ENCODE results near the gene TMTC2.

TMTC2 gene

DNA sequence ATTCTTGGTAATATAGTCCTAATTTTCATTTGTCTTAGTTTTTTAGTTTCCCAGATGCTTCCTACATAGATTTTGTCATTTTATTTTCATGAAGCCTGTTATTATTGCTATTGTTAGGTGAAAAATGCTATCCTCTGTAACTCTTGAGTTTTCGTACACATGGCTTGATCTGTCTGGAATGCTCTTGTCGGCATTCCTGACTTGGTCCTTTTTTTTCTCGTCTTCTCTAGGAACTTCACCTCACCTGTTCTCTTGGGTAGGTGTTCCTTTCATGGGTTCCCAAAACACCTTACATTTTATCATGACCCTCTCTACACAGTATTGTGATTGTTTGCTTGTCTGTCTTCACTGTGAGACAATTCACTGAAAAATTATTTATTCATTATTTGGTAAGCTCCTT is 267.4 kb downstream of the TMTC2 start:
- Mint-ChIP-seq H3K9me3 (peaks cover 0 to 2% of the 10 kb centered on the region in 2 donors), H3K27ac (no peak overlapping the region), H3K4me3 (no peak overlapping the region), H3K36me3 (no peaks in the 10 kb centered on the region), H3K27me3 (no peaks in the 10 kb centered on the region), H3K4me1 (no peaks in the 10 kb centered on the region)
- DNase-seq (no peak), ATAC-seq (replicated peaks) (no peak)

DNA sequence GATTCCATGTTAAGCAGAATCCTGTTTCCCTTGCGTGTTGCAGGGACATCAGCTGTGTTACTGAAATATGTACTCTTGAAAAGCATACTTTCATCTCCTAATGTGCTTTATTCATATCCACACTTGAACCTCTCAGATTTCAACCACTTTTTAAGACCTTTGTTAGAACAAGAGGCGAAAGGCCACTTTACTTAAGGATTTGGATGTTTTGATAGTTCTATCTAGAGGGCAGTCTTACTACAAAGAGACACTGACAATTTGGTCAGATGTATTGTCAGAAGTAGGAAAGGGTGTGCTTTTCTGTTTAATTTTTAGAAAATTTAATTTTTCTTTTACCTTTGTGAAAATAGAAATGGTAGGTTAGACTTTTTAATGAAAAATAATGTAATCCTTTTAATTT is 267.9 kb downstream of the TMTC2 start:
- H3K27ac Mint-ChIP-seq, result no peak overlapping the region
- no peaks in the 10 kb centered on the region for H3K36me3 Mint-ChIP-seq
- H3K9me3 Mint-ChIP-seq, result peaks cover under 1 to 2% of the 10 kb centered on the region in 2 donors
- no peaks in the 10 kb centered on the region for H3K27me3 Mint-ChIP-seq
- no peaks in the 10 kb centered on the region for H3K4me1 Mint-ChIP-seq
- DNase-seq (no peak), ATAC-seq (replicated peaks) (no peak)
- no peak overlapping the region for H3K4me3 Mint-ChIP-seq

- H3K9me3 Mint-ChIP-seq, result peaks cover 6% of the 10 kb centered on the region in 2 donors
- no peak overlapping the region for H3K27ac Mint-ChIP-seq
- no peak for ATAC-seq (replicated peaks)
- H3K27me3 Mint-ChIP-seq, result no peaks in the 10 kb centered on the region
- no peaks in the 10 kb centered on the region for H3K36me3 Mint-ChIP-seq
- no peak for DNase-seq
- no peaks in the 10 kb centered on the region for H3K4me1 Mint-ChIP-seq
- no peak overlapping the region for H3K4me3 Mint-ChIP-seq
Measured at GRCh38 chr12:82955043-82955442, 268.3 kb downstream of the TMTC2 start.

DNA sequence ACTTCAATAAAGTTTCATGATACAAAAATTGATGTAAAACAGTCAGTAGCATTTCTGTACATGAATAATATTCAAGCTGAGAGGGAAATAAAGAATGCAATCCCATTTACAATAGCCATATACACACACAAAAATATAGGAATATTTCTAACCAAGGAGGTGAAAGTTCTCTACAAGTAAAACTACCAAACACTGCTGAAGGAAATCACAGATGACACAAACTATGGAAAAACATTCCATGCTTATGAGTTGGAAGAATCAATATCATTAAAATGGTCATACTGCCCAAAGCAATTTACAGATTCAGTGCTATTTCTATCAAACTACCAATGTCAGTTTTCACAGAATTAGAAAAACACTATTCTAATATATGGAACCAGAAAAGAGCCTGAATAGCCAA is 272.3 kb downstream of the TMTC2 start:
- Mint-ChIP-seq H3K4me3 (no peak overlapping the region), H3K27me3 (no peaks in the 10 kb centered on the region), H3K27ac (no peak overlapping the region), H3K4me1 (no peaks in the 10 kb centered on the region), H3K36me3 (no peaks in the 10 kb centered on the region), H3K9me3 (peaks cover 6% of the 10 kb centered on the region in 2 donors)
- DNase-seq (no peak), ATAC-seq (replicated peaks) (no peak)

GRCh38 chr12:82959821-82960220 is 273.1 kb downstream of the TMTC2 start:
- Mint-ChIP-seq H3K36me3 (no peaks in the 10 kb centered on the region), H3K4me1 (no peaks in the 10 kb centered on the region), H3K4me3 (no peak overlapping the region), H3K9me3 (peaks cover 6% of the 10 kb centered on the region in 2 donors), H3K27ac (no peak overlapping the region), H3K27me3 (no peaks in the 10 kb centered on the region)
- no peak for ATAC-seq (replicated peaks)
- no peak for DNase-seq

DNA sequence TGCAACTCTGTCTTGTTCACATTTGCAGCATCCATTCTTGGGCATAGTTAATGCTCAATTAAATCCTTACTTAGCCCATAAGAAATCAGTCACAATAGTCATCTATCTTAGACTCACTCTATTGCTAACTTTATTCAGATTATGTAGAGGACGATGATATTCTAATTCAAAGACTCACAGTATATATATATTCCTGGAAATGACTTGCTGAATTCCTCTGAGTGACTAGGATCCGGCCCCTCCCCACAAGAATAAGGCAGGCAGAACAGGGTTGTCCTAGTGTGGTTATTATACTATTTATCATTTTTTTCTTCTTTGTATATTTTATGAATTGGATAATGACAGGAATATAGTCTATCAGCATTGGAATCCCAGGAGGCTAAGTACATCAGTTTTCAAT is 275.1 kb downstream of the TMTC2 start:
- no peaks in the 10 kb centered on the region for H3K36me3 Mint-ChIP-seq
- no peak overlapping the region for H3K4me3 Mint-ChIP-seq
- H3K4me1 Mint-ChIP-seq, result no peaks in the 10 kb centered on the region
- H3K27ac Mint-ChIP-seq, result no peak overlapping the region
- no peaks in the 10 kb centered on the region for H3K27me3 Mint-ChIP-seq
- DNase-seq (no peak), ATAC-seq (replicated peaks) (no peak)
- H3K9me3 Mint-ChIP-seq, result peaks cover 6% of the 10 kb centered on the region in 2 donors

GRCh38 chr12:82963956-82964355 is 277.2 kb downstream of the TMTC2 start:
- Mint-ChIP-seq H3K4me1 (no peaks in the 10 kb centered on the region), H3K27me3 (no peaks in the 10 kb centered on the region), H3K4me3 (no peak overlapping the region), H3K36me3 (no peaks in the 10 kb centered on the region), H3K27ac (no peak overlapping the region), H3K9me3 (peaks cover 4 to 6% of the 10 kb centered on the region in 2 donors)
- DNase-seq (no peak), ATAC-seq (replicated peaks) (no peak)

- no peak overlapping the region for H3K27ac Mint-ChIP-seq
- no peaks in the 10 kb centered on the region for H3K27me3 Mint-ChIP-seq
- H3K4me3 Mint-ChIP-seq, result no peak overlapping the region
- H3K36me3 Mint-ChIP-seq, result no peaks in the 10 kb centered on the region
- no peak for DNase-seq
- ATAC-seq (replicated peaks), result no peak
- H3K4me1 Mint-ChIP-seq, result no peaks in the 10 kb centered on the region
- H3K9me3 Mint-ChIP-seq, result peaks cover 4 to 6% of the 10 kb centered on the region in 2 donors
Measured at GRCh38 chr12:82964446-82964845, 277.7 kb downstream of the TMTC2 start.

GRCh38 chr12:82966001-82966559 is 279.4 kb downstream of the TMTC2 start:
- no peaks in the 10 kb centered on the region for H3K9me3 Mint-ChIP-seq
- no peak overlapping the region for H3K27ac Mint-ChIP-seq
- H3K36me3 Mint-ChIP-seq, result no peaks in the 10 kb centered on the region
- H3K4me3 Mint-ChIP-seq, result no peak overlapping the region
- DNase-seq (no peak), ATAC-seq (replicated peaks) (no peak)
- no peaks in the 10 kb centered on the region for H3K4me1 Mint-ChIP-seq
- no peaks in the 10 kb centered on the region for H3K27me3 Mint-ChIP-seq

DNA sequence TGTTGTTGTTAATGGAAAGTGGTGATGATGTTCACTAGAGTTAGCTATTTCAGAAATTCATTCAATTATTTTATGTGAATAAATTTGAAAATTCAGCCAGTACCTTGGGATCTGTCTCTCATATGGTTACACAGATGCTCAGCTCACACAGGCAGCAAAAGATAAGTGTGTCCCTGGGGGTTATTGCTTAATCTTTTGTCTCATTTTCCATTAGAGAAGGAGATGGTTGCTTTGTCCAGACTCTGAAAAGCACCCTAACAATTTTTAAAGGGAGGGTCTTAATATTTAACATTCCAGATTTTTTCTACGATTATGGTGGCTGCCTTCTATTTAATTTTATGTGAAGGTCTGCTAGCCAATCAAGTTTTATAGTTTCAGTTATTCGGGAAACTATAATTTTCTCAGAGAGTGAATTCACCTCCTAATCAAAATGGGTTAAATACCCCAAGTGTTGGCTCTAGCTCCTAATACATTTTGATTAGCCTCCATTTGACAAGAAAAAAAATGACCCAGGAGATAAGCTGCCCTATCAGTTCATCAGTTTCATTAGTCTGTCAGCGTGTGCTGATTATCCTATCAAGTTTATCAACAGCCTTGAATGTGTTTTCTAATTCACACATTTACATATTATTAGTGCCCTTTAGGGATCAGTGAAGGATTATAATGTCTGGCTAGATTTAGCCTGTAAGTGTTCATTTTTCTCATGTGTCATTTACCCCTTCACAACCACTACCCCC is 282.1 kb downstream of the TMTC2 start:
- Mint-ChIP-seq H3K27me3 (no peaks in the 10 kb centered on the region), H3K4me1 (no peaks in the 10 kb centered on the region), H3K4me3 (no peak overlapping the region), H3K27ac (no peak overlapping the region), H3K36me3 (no peaks in the 10 kb centered on the region), H3K9me3 (no peaks in the 10 kb centered on the region)
- DNase-seq, result no peak
- no peak for ATAC-seq (replicated peaks)

- ATAC-seq (replicated peaks), result no peak
- DNase-seq, result no peak
- Mint-ChIP-seq H3K36me3 (no peaks in the 10 kb centered on the region), H3K27ac (no peak overlapping the region), H3K27me3 (no peaks in the 10 kb centered on the region), H3K4me3 (no peak overlapping the region), H3K9me3 (peaks cover 0 to 2% of the 10 kb centered on the region in 2 donors), H3K4me1 (no peaks in the 10 kb centered on the region)
Measured at GRCh38 chr12:82970614-82971013, 283.9 kb downstream of the TMTC2 start.

DNA sequence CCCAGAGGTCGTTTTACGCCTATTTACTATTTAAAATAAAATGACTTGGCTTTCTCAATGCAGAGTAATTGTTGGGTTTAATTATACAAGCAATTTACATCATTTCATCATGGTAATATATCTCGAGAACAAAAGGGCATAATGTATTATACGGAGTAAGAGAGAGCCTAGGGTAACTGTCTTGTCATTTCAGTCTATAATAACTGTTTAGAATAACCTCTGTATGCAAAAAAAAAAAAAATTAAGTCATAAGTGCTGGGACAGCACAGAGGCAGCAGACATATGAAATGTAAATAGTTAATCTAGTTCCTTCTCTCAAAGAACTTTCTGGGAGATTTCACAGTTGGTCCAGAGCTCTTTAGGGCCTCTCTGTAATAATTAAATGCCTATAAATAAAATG is 284.9 kb downstream of the TMTC2 start:
- H3K36me3 Mint-ChIP-seq, result no peaks in the 10 kb centered on the region
- no peak overlapping the region for H3K4me3 Mint-ChIP-seq
- H3K27me3 Mint-ChIP-seq, result no peaks in the 10 kb centered on the region
- no peaks in the 10 kb centered on the region for H3K4me1 Mint-ChIP-seq
- peaks cover 0 to 2% of the 10 kb centered on the region in 2 donors for H3K9me3 Mint-ChIP-seq
- ATAC-seq (replicated peaks), result no peak
- no peak overlapping the region for H3K27ac Mint-ChIP-seq
- DNase-seq, result no peak

DNA sequence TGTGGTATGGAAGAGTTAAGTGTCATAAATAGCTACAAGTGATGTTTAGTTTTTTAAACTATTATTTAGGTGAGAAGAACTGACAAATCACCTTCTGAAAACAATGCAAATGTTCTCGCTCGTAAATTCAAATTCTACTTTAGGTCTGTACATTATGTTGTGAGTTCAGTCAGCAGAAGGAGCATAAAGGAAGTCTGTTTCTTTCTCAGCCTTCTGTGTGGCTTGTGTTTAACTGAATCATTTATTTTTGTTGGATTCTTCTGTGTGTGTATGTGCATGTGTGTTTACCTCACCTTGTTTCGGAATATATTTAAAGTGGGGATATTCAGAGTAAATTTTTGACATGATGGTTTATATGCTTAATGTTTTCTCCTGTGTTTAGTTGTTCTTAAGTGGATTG is 285.9 kb downstream of the TMTC2 start:
- ATAC-seq (replicated peaks) (no peak), DNase-seq (no peak)
- H3K27me3 Mint-ChIP-seq, result no peaks in the 10 kb centered on the region
- no peak overlapping the region for H3K4me3 Mint-ChIP-seq
- H3K4me1 Mint-ChIP-seq, result no peaks in the 10 kb centered on the region
- no peak overlapping the region for H3K27ac Mint-ChIP-seq
- H3K9me3 Mint-ChIP-seq, result peaks cover 0 to 2% of the 10 kb centered on the region in 2 donors
- no peaks in the 10 kb centered on the region for H3K36me3 Mint-ChIP-seq

DNA sequence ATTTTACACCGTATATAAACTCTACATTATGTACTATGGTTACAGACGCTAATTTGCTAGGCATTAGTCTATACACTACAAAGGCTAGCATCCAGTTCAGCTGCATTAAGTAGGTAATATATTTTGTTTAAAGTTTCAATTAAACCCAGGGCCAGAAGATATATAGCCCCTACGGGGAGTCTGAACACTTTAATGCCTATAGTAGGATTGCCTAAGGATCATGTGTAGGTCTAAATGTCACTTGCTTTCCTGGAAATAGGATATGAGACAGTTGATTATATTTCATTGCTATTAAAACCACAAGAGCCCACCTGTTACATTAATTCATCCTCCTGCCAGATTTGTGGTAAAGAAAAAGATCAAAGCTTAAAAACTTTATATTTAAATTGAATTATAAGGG is 286.9 kb downstream of the TMTC2 start:
- Mint-ChIP-seq H3K27me3 (no peaks in the 10 kb centered on the region), H3K36me3 (no peaks in the 10 kb centered on the region), H3K4me1 (no peaks in the 10 kb centered on the region), H3K27ac (no peak overlapping the region), H3K4me3 (no peak overlapping the region), H3K9me3 (peaks cover 0 to 2% of the 10 kb centered on the region in 2 donors)
- DNase-seq, result no peak
- no peak for ATAC-seq (replicated peaks)

GRCh38 chr12:82981150-82981549 is 294.4 kb downstream of the TMTC2 start:
- no peaks in the 10 kb centered on the region for H3K9me3 Mint-ChIP-seq
- no peak overlapping the region for H3K4me3 Mint-ChIP-seq
- DNase-seq (no peak), ATAC-seq (replicated peaks) (no peak)
- no peaks in the 10 kb centered on the region for H3K36me3 Mint-ChIP-seq
- H3K4me1 Mint-ChIP-seq, result no peaks in the 10 kb centered on the region
- no peaks in the 10 kb centered on the region for H3K27me3 Mint-ChIP-seq
- H3K27ac Mint-ChIP-seq, result no peak overlapping the region

All from stimulated activated naive B cell treated with anti-CD40 and anti-IgM and Interleukin-4, amounts not matched to agents 10 μg/mL and 1 μg/mL and 100 μg/mL, for 72 hours (primary cell).